IMR-90 (cell line): ENCODE results near the gene DPF3. TPM values are rescaled to one million over a fixed set of nuclear protein-coding genes. Genes with fewer than 3 reads are reported as not detected.

ENCODE experiments used
- ATAC-seq: fragments of 200-7000 bp; cut with Tn5 transposase; 2 replicates; pipeline ENCODE4 v1.9.1; 2020; ENCODE audit warnings: low read depth, mild to moderate bottlenecking, moderate library complexity
- BruUV-seq: library from RNA; stranded (reverse); fragments of 400-500 nt; replicated peaks from 2 replicates; lab custom pipeline; 2021; lab: Mats Ljungman, UMichigan
- CTCF ChIA-PET: fragments of 300-600 bp; formaldehyde crosslinking; extraction: SDS; loops from one replicate; lab custom pipeline; 2021; ENCODE audit warnings: antibody characterized with exemption; lab: Yijun Ruan, JAX
- POLR2A ChIA-PET: fragments of 300-600 bp; sonication (Branson Sonifier 250); formaldehyde crosslinking; loops from one replicate; lab custom pipeline; 2022; ENCODE audit warnings: antibody characterized with exemption; ENCODE audit not compliant: unreplicated experiment; lab: Charles Lee
- DNase-seq: peaks from one replicate; pipeline ENCODE4 v3.0.0; 2013
- H2AFZ ChIP-seq: replicated peaks from 2 replicates; pipeline ENCODE3; 2013; ENCODE audit warnings: low read length, mild to moderate bottlenecking; ENCODE audit not compliant: poor library complexity
- H2AK5ac ChIP-seq: 2 replicates; pipeline ENCODE4 v1.6.1; 2013; ENCODE audit warnings: low read depth, low read length, inconsistent platforms
- H2AK9ac ChIP-seq: replicated peaks from 2 replicates; pipeline ENCODE3; 2013; ENCODE audit warnings: mild to moderate bottlenecking, low read depth, low read length, moderate library complexity; ENCODE audit not compliant: poor library complexity
- H2BK120ac ChIP-seq: 2 replicates; pipeline ENCODE4 v1.6.1; 2013; ENCODE audit warnings: low read depth, low read length, inconsistent platforms
- H2BK15ac ChIP-seq: 3 replicates; pipeline ENCODE4 v1.6.1; 2013; ENCODE audit warnings: low read depth, low read length, inconsistent platforms
- H2BK20ac ChIP-seq: 2 replicates; pipeline ENCODE4 v1.6.1; 2013; ENCODE audit warnings: low read depth, mild to moderate bottlenecking, inconsistent platforms, low read length, moderate library complexity
- H2BK5ac ChIP-seq: 2 replicates; pipeline ENCODE4 v1.6.1; 2013; ENCODE audit warnings: mild to moderate bottlenecking, low read depth, low read length, inconsistent platforms; ENCODE audit not compliant: poor library complexity, severe bottlenecking
- H3K14ac ChIP-seq: replicated peaks from 2 replicates; pipeline ENCODE4 v1.6.1; 2013; ENCODE audit warnings: low read depth, low read length, inconsistent platforms
- H3K18ac ChIP-seq: 2 replicates; pipeline ENCODE4 v1.6.1; 2013; ENCODE audit warnings: low read depth, low read length, control low read depth
- H3K23ac ChIP-seq: 2 replicates; pipeline ENCODE4 v1.6.1; 2013; ENCODE audit warnings: low read depth, low read length, inconsistent platforms
- H3K27ac ChIP-seq: 2 replicates; pipeline ENCODE4 v1.5.1; 2013; ENCODE audit warnings: mild to moderate bottlenecking, control low read depth, low read length; ENCODE audit not compliant: insufficient read depth
- H3K27me3 ChIP-seq: 2 replicates; pipeline ENCODE4 v1.6.1; 2013; ENCODE audit warnings: low read length; ENCODE audit not compliant: control insufficient read depth, insufficient read depth
- H3K36me3 ChIP-seq: 2 replicates; pipeline ENCODE4 v1.6.1; 2013; ENCODE audit warnings: low read length, mixed read lengths; ENCODE audit not compliant: control insufficient read depth, insufficient read depth
- H3K4ac ChIP-seq: 2 replicates; pipeline ENCODE4 v1.6.1; 2013; ENCODE audit warnings: low read depth, low read length, inconsistent platforms
- H3K4me1 ChIP-seq: 2 replicates; pipeline ENCODE4 v1.6.1; 2013; ENCODE audit warnings: low read length, mixed read lengths; ENCODE audit not compliant: control insufficient read depth, insufficient read depth
- H3K4me2 ChIP-seq: 2 replicates; pipeline ENCODE4 v1.6.1; 2013; ENCODE audit warnings: low read depth, mild to moderate bottlenecking, control low read depth, low read length, moderate library complexity
- H3K4me3 ChIP-seq: 2 replicates; pipeline ENCODE4 v1.5.1; 2013; ENCODE audit warnings: low read depth, mild to moderate bottlenecking, control low read depth, low read length, moderate library complexity; ENCODE audit not compliant: insufficient read depth
- H3K56ac ChIP-seq: 2 replicates; pipeline ENCODE4 v1.6.1; 2013; ENCODE audit warnings: low read length, inconsistent platforms; ENCODE audit not compliant: insufficient read depth; ENCODE audit errors: extremely low read depth
- H3K79me1 ChIP-seq, 2 experiments: 2 replicates each; pipeline ENCODE4 v1.6.1; 2013; ENCODE audit warnings: low read length in 2 of 2, inconsistent platforms in 1 of 2, low read depth in 1 of 2
- H3K9ac ChIP-seq: 2 replicates; pipeline ENCODE4 v1.6.1; 2013; ENCODE audit warnings: low read depth, low read length, control low read depth
- H3K9me1 ChIP-seq: 2 replicates; pipeline ENCODE4 v1.6.1; 2013; ENCODE audit warnings: low read length, inconsistent platforms; ENCODE audit not compliant: insufficient read depth
- H3K9me3 ChIP-seq: 2 replicates; pipeline ENCODE4 v1.6.1; 2013; ENCODE audit warnings: low read length; ENCODE audit not compliant: control insufficient read depth, insufficient read depth
- H4K20me1 ChIP-seq: 2 replicates; pipeline ENCODE4 v1.6.1; 2013; ENCODE audit warnings: low read length, inconsistent platforms; ENCODE audit not compliant: insufficient read depth
- H4K5ac ChIP-seq: 2 replicates; pipeline ENCODE4 v1.6.1; 2013; ENCODE audit warnings: mild to moderate bottlenecking, low read depth, low read length, control low read depth
- H4K8ac ChIP-seq, 2 experiments: 2 replicates each; pipeline ENCODE4 v1.6.1; 2013; ENCODE audit warnings: low read depth in 2 of 2, low read length in 2 of 2, control low read depth in 1 of 2, inconsistent platforms in 1 of 2
- H4K91ac ChIP-seq: 2 replicates; pipeline ENCODE4 v1.6.1; 2013; ENCODE audit warnings: low read depth, low read length, inconsistent platforms; ENCODE audit not compliant: insufficient read depth
- BHLHE40 ChIP-seq: fragments of 150-350 bp; IDR thresholded peaks from 2 replicates; pipeline ENCODE4 v1.6.1; 2016; ENCODE audit warnings: mild to moderate bottlenecking, low read depth, low read length
- CEBPB ChIP-seq: IDR thresholded peaks from 2 replicates; pipeline ENCODE4 v1.6.1; 2012; ENCODE audit warnings: low read depth, low read length, improper control_type of control experiment
- MAFK ChIP-seq: IDR thresholded peaks from 2 replicates; pipeline ENCODE4 v1.6.1; 2012; ENCODE audit warnings: low read depth, low read length, improper control_type of control experiment
- MAZ ChIP-seq: IDR thresholded peaks from 2 replicates; pipeline ENCODE4 v1.6.1; 2012; ENCODE audit warnings: low read depth, mild to moderate bottlenecking, low read length, improper control_type of control experiment, moderate library complexity, borderline replicate concordance
- MXI1 ChIP-seq: IDR thresholded peaks from 2 replicates; pipeline ENCODE4 v1.6.1; 2012; ENCODE audit warnings: low read depth, mild to moderate bottlenecking, low read length, moderate library complexity, borderline replicate concordance
- NFE2L2 ChIP-seq: fragments of 150-350 bp; IDR thresholded peaks from 2 replicates; pipeline ENCODE4 v1.6.1; 2016; ENCODE audit warnings: low read depth, mild to moderate bottlenecking, low read length
- POLR2A ChIP-seq: IDR thresholded peaks from 2 replicates; pipeline ENCODE4 v1.6.1; 2012; ENCODE audit warnings: mild to moderate bottlenecking, low read depth, low read length
- RAD21 ChIP-seq: IDR thresholded peaks from 2 replicates; pipeline ENCODE4 v1.6.1; 2012; ENCODE audit warnings: low read length, improper control_type of control experiment
- RCOR1 ChIP-seq: IDR thresholded peaks from 2 replicates; pipeline ENCODE4 v1.6.1; 2012; ENCODE audit warnings: mild to moderate bottlenecking, low read length, improper control_type of control experiment; ENCODE audit not compliant: insufficient replicate concordance
- RFX5 ChIP-seq: IDR thresholded peaks from 2 replicates; pipeline ENCODE4 v1.8.0; 2012; ENCODE audit warnings: low read depth, mild to moderate bottlenecking, low read length, moderate library complexity
- SMC3 ChIP-seq: fragments of 150-350 bp; IDR thresholded peaks from 2 replicates; pipeline ENCODE4 v1.6.1; 2016; ENCODE audit warnings: low read depth, mild to moderate bottlenecking, antibody characterized with exemption, low read length, moderate library complexity
- WGBS, 2 experiments: methylation state at CpG; one replicate each; pipeline versions ENCODE4 v1.1.5 to v1.1.7; 2013; ENCODE audit warnings: missing lambda C conversion rate in 2 of 2; ENCODE audit not compliant: insufficient read length in 1 of 2; ENCODE audit errors: extremely low coverage in 2 of 2; 5-methylcytosine and 5-hydroxymethylcytosine counted together
- dilution Hi-C: fragments of 300-500 bp; cut with HindIII; formaldehyde crosslinking; loops from one replicate; pipeline ENCODE4 v1.14.3; 2018; ENCODE audit warnings: low sequenced_read_pairs; ENCODE audit not compliant: unreplicated experiment
- in situ Hi-C: fragments of 300-500 bp; cut with MboI; formaldehyde crosslinking; loops from 3 replicates; pipeline ENCODE4 v1.14.3; 2019; ENCODE audit warnings: low sequenced_read_pairs, inconsistent platforms, mixed read lengths
- intact Hi-C: fragments of 100-400 bp; cut with micrococcal nuclease; formaldehyde crosslinking; loops from 2 replicates; pipeline ENCODE4 v1.10.0; 2022
- polyA plus RNA-seq, 3 experiments: library from polyadenylated mRNA; depleted of rRNA; stranded (reverse); fragments of >200 nt; gene quantifications; 2 replicates each; pipeline ENCODE4 v1.2.3, GENCODE V29; 2012; ENCODE audit warnings: low replicate concordance in 1 of 3
- total RNA-seq: library from RNA; depleted of rRNA; stranded (reverse); fragments of >200 nt; gene quantifications from 2 replicates; pipeline ENCODE4 v1.2.3, GENCODE V29; 2012
- TF ChIP-seq, protein P1 (sequence below): fragments of 150-350 bp; IDR thresholded peaks from 2 replicates; pipeline ENCODE4 v1.6.1; 2017; ENCODE audit warnings: mild to moderate bottlenecking, antibody characterized with exemption, low read length, low read depth

DPF3 gene
- total and polyA plus RNA-seq, 2 of the 4 experiments (the other 2 are of a cell fraction): 30.5 to 32.8 TPM

DNA sequence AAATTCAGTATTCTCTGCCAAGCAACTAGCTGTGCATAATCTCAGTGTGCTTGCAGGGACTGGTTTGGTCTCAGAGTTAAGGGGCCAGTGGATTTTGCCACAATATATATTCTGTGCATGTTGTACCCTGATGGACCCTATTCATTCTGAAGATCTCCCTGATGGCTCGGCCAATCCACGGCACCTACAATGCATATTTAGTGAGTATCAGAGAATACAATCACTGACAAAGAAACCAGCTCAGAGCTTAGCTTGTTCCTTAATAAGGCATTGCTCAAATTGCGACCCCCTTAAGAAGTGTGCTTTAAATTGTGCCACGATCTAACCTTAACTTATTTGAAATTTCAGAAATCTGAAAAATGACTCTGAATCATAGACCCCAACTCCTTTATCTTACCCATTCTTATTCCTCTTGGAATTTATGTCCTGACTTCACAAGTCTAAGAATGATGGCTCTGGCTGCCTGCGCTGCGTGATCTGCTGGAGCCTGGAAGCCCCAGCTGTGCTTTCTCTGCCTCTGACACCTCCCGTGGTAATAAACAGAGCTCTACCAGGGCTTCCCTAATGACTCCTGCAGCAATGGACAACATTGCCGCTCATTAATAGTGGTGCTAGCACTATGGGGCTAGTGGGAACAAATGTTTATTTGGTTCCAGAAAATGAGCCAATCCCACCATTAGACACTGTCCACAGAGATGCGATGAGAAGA, 23.3 kb upstream of the DPF3 start (continued):
- no peak for TF ChIP-seq MXI1
- no peak for TF ChIP-seq BHLHE40

DNA sequence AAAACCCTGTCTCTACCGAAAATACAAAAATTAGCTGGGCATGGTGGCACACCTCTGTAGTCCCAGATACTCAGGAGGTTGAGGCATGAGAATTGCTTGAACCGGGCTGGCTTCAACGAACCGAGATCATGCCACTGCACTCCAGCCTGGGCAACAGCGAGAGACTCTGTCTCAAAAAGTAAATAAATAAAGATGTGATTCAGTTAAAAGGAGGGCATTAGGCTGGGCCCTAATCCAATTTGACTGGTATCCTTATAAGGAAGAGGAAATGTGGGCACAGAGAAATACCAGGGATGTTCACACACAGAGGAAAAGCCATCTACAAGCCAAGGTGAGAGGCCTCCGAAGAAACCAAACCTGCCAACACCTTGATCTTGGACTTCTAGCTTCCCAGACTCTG, 22.3 kb upstream of the DPF3 start:
- in situ Hi-C loops: no loop called here
- Histone ChIP-seq H3K27me3 (no peaks in the 10 kb centered on the region; the same call in 1 of the 2 replicates), H2BK5ac (no peak overlapping the region), H2BK20ac (peak overlapping the region; percentile 18; the same call in 1 of the 2 replicates), H3K14ac (no peak overlapping the region), H3K23ac (no peak overlapping the region), H3K4me2 (no peak overlapping the region), H2AK5ac (no peak overlapping the region), H3K4me3 (no peak overlapping the region), H4K8ac (no peak overlapping the region; a peak in 1 of 4 replicates), H2AK9ac (no peak overlapping the region), H3K9ac (no peak overlapping the region), H3K9me1 (no peaks in the 10 kb centered on the region), H3K27ac (no peak overlapping the region), H3K4me1 (peaks cover 2% of the 10 kb centered on the region; the same call in 1 of the 2 replicates), H3K9me3 (no peaks in the 10 kb centered on the region), H3K36me3 (no peaks in the 10 kb centered on the region), H2BK15ac (no peak overlapping the region; the same call in 2 of the 3 replicates), H3K18ac (no peak overlapping the region), H4K5ac (no peak overlapping the region), H2BK120ac (peak overlapping the region; percentile 26; the same call in 1 of the 2 replicates), H4K20me1 (no peaks in the 10 kb centered on the region), H3K79me1 (no peaks in the 10 kb centered on the region), H2AFZ (no peak overlapping the region), H4K91ac (no peak overlapping the region), H3K56ac (no peak overlapping the region), H3K4ac (no peak overlapping the region)
- no peak for TF ChIP-seq POLR2A
- no peak for TF ChIP-seq SMC3
- no peak for TF ChIP-seq BHLHE40
- no peak for TF ChIP-seq RCOR1
- no peak for TF ChIP-seq MXI1
- no peak for TF ChIP-seq RFX5
- TF ChIP-seq MAZ: no peak
- no peak for TF ChIP-seq RAD21
- no peak for TF ChIP-seq CEBPB
- TF ChIP-seq NFE2L2: no peak
- no peak for TF ChIP-seq MAFK
- TF ChIP-seq, protein P1, sequence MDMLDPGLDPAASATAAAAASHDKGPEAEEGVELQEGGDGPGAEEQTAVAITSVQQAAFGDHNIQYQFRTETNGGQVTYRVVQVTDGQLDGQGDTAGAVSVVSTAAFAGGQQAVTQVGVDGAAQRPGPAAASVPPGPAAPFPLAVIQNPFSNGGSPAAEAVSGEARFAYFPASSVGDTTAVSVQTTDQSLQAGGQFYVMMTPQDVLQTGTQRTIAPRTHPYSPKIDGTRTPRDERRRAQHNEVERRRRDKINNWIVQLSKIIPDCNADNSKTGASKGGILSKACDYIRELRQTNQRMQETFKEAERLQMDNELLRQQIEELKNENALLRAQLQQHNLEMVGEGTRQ: no peak
- BruUV-seq: no TSS peak
- CTCF ChIA-PET: interaction anchor here (1.0 kb wide), 1 partner anchor 31 kb away, joined by 3 read pairs; no protein-coding TSS in a partner anchor
- intact Hi-C loops: no loop called here
- dilution Hi-C loops: no loop called here
- peak; percentile 20 for DNase-seq
- WGBS, 2 experiments: 47% methylated on average over 3 of the region's 6 CpGs; no CpG with 5 or more reads in 1 of the 2 experiments
- ATAC-seq: peak; percentile 55
- POLR2A ChIA-PET: no interaction called here
